ENCODE measurements around the gene ACAA1.
"Not testable (repeated sequence)": the region's sequence is repeated elsewhere in the genome, so short reads cannot be mapped to it uniquely, and the experiment has no call there.

Gene ACAA1

DNA sequence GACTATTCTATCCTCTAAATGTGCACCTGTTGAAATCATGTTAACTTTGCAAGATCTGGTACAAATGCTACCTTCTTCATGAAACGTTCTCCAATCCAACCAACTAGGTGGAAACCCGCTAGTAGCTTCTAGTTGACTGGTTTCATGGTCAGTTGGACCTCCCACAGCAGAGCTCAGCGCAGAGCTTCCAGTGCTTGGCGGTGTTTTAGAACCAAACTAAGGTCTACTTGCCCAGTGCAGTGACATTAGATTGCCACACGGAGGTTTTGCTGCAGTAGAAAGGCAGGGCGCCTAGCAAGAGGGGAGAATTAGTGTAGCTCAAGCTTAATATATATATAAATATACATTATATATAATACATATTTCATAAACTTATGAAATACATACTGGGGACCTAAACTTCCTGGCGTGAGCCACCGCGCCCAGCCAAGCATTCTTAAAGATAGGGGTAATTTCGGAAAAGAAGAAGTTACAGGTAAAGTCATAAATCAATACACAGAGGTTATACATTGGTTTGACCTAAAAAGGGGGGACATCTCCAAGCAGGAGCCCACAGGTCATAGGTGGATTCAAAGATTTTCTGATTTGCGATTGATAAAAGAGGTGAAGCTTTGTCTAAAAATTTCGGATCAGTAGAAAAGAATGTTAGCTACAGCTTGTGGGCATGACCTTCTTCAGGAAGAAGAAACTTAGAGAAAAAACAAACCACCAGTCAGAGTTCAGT is 26.4 kb upstream of the ACAA1 start:
- peaks cover 44% of the 10 kb centered on the region for H3K4me1 Mint-ChIP-seq
- peak; percentile 39 for DNase-seq
- H3K9me3 Mint-ChIP-seq: no peaks in the 10 kb centered on the region
- peaks cover 3% of the 10 kb centered on the region for H3K27me3 Mint-ChIP-seq
- H3K36me3 Mint-ChIP-seq: peaks cover 25% of the 10 kb centered on the region
- peak overlapping the region; percentile 32 for H3K4me3 Mint-ChIP-seq
- H3K27ac Mint-ChIP-seq: peak overlapping the region; percentile 99
- CTCF ChIA-PET: interaction anchor here (0.7 to 2.0 kb wide), 7 partner anchors 10 to 182 kb away, joined by 3 to 15 read pairs (median 3); partner anchors contain the start of gene MYD88

DNA sequence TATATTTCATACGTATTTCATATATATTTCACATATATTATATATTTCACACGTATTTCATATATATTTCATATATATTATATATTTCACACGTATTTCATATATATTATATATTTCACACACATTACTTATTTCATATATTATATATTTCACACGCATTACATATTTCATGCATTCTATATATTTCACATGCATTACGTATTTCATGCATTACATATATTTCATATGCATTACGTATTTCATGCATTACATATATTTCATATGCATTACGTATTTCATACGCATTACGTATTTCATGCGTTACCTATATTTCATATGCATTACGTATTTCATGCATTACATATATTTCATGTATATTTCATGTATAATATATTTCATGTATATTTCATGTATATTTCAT is 23.8 kb upstream of the ACAA1 start:
- H3K27ac Mint-ChIP-seq, CTCF ChIA-PET, DNase-seq, H3K9me3 Mint-ChIP-seq, H3K36me3 Mint-ChIP-seq, H3K27me3 Mint-ChIP-seq, H3K4me3 Mint-ChIP-seq: not testable (repeated sequence)
- peaks cover 21% of the 10 kb centered on the region for H3K4me1 Mint-ChIP-seq

DNA sequence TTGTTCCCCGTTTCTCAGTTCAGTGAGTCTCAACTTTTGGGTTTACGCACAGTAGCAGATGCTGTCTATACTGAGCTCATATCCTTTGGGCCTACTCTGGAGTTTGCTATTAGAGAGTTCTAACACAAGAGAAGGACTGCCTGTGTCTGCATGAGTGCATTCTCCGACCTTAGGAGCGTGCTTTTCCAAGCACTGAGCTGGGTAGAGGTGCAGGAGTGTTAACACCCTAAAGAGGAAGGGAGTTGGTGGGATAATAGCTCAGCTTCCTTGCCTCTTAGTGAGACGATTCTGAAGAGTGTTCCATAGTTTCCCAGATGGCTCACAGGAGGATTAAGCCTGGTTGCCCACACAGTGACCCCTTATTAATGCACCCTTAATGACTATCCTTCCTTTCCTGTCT is 21.5 kb upstream of the ACAA1 start:
- no peaks in the 10 kb centered on the region for H3K9me3 Mint-ChIP-seq
- no peak overlapping the region for H3K27ac Mint-ChIP-seq
- no peak overlapping the region for H3K4me3 Mint-ChIP-seq
- CTCF ChIA-PET: no interaction called here
- DNase-seq: no peak
- peaks cover 7% of the 10 kb centered on the region for H3K4me1 Mint-ChIP-seq
- no peaks in the 10 kb centered on the region for H3K27me3 Mint-ChIP-seq
- no peaks in the 10 kb centered on the region for H3K36me3 Mint-ChIP-seq

DNA sequence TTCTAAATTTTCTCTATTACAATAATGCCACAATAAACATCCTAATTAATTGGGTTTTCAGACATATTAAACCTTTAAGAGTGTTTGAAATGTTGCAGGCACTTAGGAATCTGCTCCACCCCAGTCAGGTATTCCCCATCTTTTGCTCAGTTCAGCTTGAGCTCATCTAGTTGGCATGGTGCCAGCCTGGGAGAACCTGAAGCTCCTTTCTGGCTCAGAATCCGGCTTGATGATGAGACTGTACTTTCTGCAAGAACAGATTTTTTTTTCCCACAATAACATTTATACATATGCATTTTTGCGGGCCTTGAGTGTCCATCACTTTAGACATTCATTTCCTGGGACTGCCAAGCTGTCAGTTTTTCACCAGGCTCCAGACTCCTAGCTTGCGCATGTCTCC is 20.7 kb upstream of the ACAA1 start:
- Mint-ChIP-seq H3K9me3 (no peaks in the 10 kb centered on the region), H3K27me3 (no peaks in the 10 kb centered on the region), H3K27ac (no peak overlapping the region), H3K4me3 (no peak overlapping the region), H3K4me1 (peaks cover 2% of the 10 kb centered on the region), H3K36me3 (no peaks in the 10 kb centered on the region)
- no peak for DNase-seq
- CTCF ChIA-PET: no interaction called here

DNA sequence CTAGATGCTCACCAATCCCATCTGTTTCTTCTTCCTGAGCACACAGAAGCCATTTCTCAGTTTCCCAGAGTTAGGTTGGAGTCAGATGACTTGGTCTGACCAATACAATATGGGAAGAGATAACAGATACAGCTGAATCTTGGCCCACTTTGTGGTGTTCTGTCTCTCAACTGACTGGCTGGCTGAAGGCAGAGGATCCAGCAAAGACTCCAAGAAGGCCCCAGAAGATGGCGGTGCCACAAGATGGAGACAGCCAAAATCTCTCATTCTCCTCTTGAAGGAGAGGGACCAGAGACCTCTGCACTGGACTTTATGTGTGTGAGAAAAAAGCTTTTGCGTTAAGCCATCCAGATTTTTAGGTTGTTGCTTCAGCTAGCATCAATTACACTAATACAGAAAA is 20.2 kb upstream of the ACAA1 start:
- H3K27me3 Mint-ChIP-seq: no peaks in the 10 kb centered on the region
- H3K4me3 Mint-ChIP-seq: no peak overlapping the region
- H3K9me3 Mint-ChIP-seq: no peaks in the 10 kb centered on the region
- H3K27ac Mint-ChIP-seq: no peak overlapping the region
- H3K36me3 Mint-ChIP-seq: no peaks in the 10 kb centered on the region
- H3K4me1 Mint-ChIP-seq: peaks cover 6% of the 10 kb centered on the region
- CTCF ChIA-PET: no interaction called here
- DNase-seq: no peak

DNA sequence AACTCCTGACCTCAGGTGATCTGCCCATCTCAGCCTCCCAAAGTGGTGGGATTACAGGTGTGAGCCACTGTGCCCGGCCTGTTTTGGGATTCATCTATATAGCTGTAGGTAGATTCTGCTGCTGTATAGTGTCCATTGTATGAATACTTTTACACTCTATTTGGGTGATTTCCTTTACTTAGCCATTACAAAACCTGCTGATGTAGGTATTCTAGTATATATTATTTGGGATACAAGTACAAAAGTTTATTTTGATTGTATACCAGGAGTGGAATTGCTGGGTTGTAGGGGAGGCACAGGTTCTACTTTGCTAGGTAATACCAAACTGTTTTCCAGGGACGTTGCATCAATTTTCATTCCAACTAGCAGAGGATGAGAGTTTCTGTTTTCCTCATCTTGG is 18.9 kb upstream of the ACAA1 start:
- Mint-ChIP-seq H3K27ac (no peak overlapping the region), H3K4me1 (peaks cover 18% of the 10 kb centered on the region), H3K9me3 (no peaks in the 10 kb centered on the region), H3K4me3 (no peak overlapping the region), H3K27me3 (no peaks in the 10 kb centered on the region), H3K36me3 (no peaks in the 10 kb centered on the region)
- DNase-seq: no peak
- CTCF ChIA-PET: interaction anchor here (0.7 kb wide), 1 partner anchor 106 kb away, joined by 3 read pairs; no protein-coding TSS in a partner anchor

DNA sequence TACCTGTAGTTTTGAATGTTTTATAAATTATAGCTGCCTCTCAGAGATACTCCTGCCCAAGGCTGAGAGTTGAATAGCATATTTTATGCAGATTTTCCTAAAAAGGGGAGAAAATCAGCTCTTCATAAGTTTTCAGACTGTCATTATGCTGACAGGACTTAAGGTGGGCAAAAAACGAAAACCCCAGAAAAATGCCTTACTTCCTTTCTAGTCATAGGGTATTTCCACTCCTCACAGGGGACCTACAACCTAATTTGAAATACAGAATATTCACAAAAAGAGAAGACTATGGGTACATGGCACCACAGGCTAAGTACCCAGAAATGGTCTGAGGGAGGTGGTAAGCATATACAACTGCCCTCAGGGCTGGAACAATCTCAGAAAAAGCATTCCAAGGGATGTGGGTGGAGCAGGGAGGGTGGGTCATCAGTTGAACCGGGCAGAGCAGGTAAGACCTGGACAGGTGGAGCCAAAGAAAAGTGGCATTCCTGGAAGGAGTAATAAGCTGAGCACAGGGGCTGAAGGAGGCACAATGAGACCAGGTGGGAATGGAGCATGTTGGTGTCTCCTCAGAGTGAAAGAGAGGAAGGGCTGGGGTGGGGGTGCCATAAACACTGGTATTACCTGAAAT is 17.8 kb upstream of the ACAA1 start:
- Mint-ChIP-seq H3K4me1 (peaks cover 23% of the 10 kb centered on the region), H3K9me3 (peaks cover 2% of the 10 kb centered on the region), H3K27me3 (no peaks in the 10 kb centered on the region), H3K36me3 (no peaks in the 10 kb centered on the region), H3K4me3 (no peak overlapping the region), H3K27ac (no peak overlapping the region)
- CTCF ChIA-PET: interaction anchor here (3.7 kb wide), 1 partner anchor 8 kb away, joined by 15 read pairs; no protein-coding TSS in a partner anchor
- no peak for DNase-seq

DNA sequence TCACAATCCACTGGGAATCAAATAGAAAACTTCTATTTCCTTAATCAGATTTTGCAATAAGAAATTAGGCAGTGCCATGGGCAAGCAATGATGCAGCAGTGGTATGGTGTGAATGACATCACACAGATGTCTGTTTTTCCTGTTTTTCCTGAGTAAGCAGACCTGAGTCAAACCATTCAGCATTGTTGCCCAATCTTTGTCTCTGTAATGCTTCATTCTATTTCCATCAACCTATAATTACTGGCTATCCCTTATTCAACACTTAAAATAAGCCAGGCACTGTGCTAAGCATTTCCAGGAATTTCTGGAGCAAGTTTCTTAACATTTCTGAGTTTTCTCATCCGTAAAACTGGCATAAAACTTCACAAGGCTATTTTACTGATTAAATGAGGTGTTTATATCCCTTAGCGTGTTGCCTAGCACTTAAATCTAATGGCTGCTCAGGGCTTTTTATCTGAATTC is 17.1 kb upstream of the ACAA1 start:
- no peak for DNase-seq
- CTCF ChIA-PET: interaction anchor here (3.7 kb wide), 1 partner anchor 9 kb away, joined by 15 read pairs; no protein-coding TSS in a partner anchor
- no peak overlapping the region for H3K4me3 Mint-ChIP-seq
- H3K27me3 Mint-ChIP-seq: no peaks in the 10 kb centered on the region
- H3K27ac Mint-ChIP-seq: no peak overlapping the region
- peaks cover 28% of the 10 kb centered on the region for H3K4me1 Mint-ChIP-seq
- no peaks in the 10 kb centered on the region for H3K36me3 Mint-ChIP-seq
- peaks cover 2% of the 10 kb centered on the region for H3K9me3 Mint-ChIP-seq

DNA sequence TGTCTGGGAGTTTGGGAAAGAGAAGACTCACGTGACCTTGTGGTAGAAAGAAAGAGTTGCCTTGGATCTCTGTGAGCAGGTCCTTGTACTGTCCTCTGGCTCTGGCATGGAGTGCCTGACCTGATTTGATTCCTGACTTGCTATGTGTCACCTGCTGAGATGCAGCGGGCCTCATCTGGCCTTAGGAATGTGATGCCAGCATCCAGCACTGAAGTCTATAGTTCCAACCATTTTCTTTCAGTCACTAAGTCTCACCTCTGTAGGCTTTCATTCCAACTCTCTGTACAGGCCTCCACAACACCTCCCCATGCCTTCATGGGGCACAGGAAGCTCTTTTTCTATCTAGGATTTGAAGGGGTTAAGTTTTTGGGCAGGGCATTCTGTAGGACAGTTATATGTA is 16.3 kb upstream of the ACAA1 start:
- DNase-seq: no peak
- H3K27ac Mint-ChIP-seq: no peak overlapping the region
- H3K36me3 Mint-ChIP-seq: no peaks in the 10 kb centered on the region
- H3K4me1 Mint-ChIP-seq: peaks cover 28% of the 10 kb centered on the region
- CTCF ChIA-PET: interaction anchor here (3.7 kb wide), 1 partner anchor 10 kb away, joined by 15 read pairs; no protein-coding TSS in a partner anchor
- no peak overlapping the region for H3K4me3 Mint-ChIP-seq
- peaks cover 2% of the 10 kb centered on the region for H3K9me3 Mint-ChIP-seq
- H3K27me3 Mint-ChIP-seq: no peaks in the 10 kb centered on the region

DNA sequence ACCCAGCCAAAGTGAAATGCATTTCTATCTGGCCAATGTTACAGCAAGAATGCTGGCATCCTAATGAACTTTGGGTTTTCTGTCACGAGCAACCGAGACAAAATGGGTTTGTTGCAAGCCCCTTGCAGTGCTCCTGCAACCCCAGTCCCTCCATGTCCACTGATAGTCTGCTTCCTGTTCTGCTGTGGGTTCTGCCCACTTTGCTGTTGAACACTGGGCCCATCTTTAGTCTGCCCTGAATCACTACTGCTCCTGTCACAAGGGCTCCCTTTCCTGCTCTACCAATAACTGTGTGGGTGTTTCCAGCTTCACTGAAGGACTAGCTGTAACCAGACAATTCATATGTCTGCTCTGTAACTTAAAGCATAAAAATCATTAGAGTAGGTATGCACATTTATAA is 15.7 kb upstream of the ACAA1 start:
- H3K27ac Mint-ChIP-seq: no peak overlapping the region
- no peak overlapping the region for H3K4me3 Mint-ChIP-seq
- H3K4me1 Mint-ChIP-seq: peaks cover 31% of the 10 kb centered on the region
- no peaks in the 10 kb centered on the region for H3K36me3 Mint-ChIP-seq
- no peak for DNase-seq
- H3K27me3 Mint-ChIP-seq: no peaks in the 10 kb centered on the region
- peaks cover 2% of the 10 kb centered on the region for H3K9me3 Mint-ChIP-seq
- CTCF ChIA-PET: interaction anchor here (3.7 kb wide), 1 partner anchor 11 kb away, joined by 15 read pairs; no protein-coding TSS in a partner anchor

DNA sequence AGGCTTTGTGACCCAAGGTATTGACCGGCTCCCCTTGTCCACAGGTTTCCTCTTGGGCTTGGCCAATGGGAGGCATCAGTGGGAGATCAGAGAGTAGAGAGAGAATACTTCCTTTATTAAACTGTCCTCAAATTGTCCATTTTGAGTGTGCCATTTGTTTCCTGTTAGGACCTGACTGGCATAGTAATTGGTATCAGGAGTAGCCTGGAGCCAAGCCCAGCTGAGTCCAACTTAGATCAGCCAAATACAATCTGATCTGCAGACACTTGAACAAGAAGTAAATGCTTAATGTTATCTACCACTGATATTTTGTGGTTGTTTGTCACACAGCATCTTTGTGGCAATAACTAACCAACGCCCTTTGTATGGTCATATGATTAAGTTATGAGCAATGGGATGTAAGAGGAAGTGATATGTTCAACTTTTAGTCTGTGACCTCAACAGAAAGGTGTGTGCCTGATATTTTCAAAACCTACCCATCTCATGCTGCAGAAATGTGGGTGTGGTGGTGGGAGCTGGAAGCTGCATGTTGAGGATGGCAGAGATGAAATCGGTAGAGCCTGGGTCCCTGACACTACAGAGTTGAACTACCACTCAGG is 14.8 kb upstream of the ACAA1 start:
- Mint-ChIP-seq H3K4me3 (no peak overlapping the region), H3K9me3 (peaks cover 10% of the 10 kb centered on the region), H3K27ac (peak overlapping the region; percentile 66), H3K4me1 (peaks cover 31% of the 10 kb centered on the region), H3K36me3 (no peaks in the 10 kb centered on the region), H3K27me3 (no peaks in the 10 kb centered on the region)
- CTCF ChIA-PET: interaction anchor here (3.7 kb wide), 1 partner anchor 11 kb away, joined by 15 read pairs; no protein-coding TSS in a partner anchor
- no peak for DNase-seq

DNA sequence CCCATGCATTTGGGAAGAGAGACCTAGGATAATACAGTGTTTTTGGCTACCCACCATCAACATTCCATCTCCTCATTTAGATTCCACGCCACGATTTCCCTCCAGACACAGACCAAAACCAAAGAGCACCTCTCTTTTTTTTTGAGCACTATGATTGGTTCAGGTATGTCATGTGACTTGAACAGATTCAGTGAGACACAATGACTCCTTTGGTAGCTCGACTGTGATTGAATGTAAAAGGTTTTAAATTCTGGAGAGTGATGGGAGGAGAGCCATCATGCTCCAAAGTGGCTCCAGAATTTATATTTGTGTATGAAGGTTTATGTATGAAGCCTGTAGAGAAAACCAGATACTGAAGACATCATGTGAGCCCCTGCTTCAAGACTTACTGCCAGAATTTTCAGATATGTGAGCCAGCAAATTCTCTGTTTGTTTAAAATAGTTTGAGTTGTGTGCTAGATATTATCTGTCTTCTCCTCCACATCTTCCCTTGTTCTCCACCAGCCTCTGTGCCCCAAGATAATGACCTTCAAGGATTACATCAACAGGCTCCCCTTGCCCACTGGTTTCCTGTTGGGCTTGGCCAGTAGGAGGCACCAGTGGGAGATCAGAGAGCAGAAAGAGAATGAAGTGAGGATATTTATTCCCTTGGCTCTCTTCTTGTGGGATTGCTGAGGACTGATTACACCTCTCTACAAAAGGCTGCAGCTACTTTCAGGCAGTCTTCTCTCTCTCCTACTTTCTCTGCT is 14.0 kb upstream of the ACAA1 start:
- Mint-ChIP-seq H3K9me3 (peaks cover 17% of the 10 kb centered on the region), H3K36me3 (peaks cover 3% of the 10 kb centered on the region), H3K27ac (peak overlapping the region; percentile 66), H3K4me3 (no peak overlapping the region), H3K4me1 (peaks cover 31% of the 10 kb centered on the region), H3K27me3 (no peaks in the 10 kb centered on the region)
- CTCF ChIA-PET: no interaction called here
- DNase-seq: no peak

DNA sequence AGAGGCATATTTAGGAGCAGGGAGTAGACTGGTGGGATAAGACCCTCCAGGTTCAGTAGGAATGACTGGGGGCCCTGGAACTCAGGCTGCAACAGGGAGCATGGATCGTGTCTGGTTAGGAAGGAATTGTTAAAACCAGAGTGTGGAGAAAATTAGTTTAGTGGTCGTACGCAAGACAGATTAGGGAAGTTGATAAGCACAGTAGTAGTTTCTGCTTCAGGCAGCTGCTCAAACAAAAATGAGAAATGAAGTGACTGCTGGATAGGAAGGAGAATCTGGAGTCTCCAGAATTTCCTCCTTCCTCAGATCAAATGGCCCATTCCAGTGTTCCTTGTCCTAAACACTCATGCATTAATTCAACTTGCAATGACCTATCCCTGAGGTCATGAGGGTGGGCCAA is 12.8 kb upstream of the ACAA1 start:
- Mint-ChIP-seq H3K4me1 (peaks cover 31% of the 10 kb centered on the region), H3K36me3 (peaks cover 3% of the 10 kb centered on the region), H3K27ac (no peak overlapping the region), H3K9me3 (peaks cover 20% of the 10 kb centered on the region), H3K4me3 (no peak overlapping the region), H3K27me3 (no peaks in the 10 kb centered on the region)
- DNase-seq: no peak
- CTCF ChIA-PET: interaction anchor here (1.7 kb wide), 1 partner anchor 15 kb away, joined by 6 read pairs; the partner anchor contains the start of gene OXSR1

Measured in activated naive CD4-positive, alpha-beta T cell treated with anti-CD3 and anti-CD28 coated beads, Interleukin-2, amount 10 ng/mL, durations not matched to agents 7 days and 5 days (primary cell).